GM13976 (cell line): ENCODE data around the gene KCTD13.

Source experiments
- DNase-seq: peaks from one replicate; pipeline ENCODE4 v3.0.0; 2012; ENCODE audit warnings: low spot score
- in situ Hi-C: fragments of 300-500 bp; cut with MboI; formaldehyde crosslinking; loops from one replicate; pipeline ENCODE4 v1.12.0; 2022; ENCODE audit warnings: low sequenced_read_pairs, mixed read lengths, inconsistent platforms; ENCODE audit not compliant: unreplicated experiment
- TF ChIP-seq, protein P1 (sequence below): IDR thresholded peaks from 2 replicates; pipeline ENCODE4 v1.5.1; 2012; ENCODE audit warnings: borderline replicate concordance, mild to moderate bottlenecking; ENCODE audit not compliant: insufficient read depth; ENCODE audit errors: extremely low read depth, missing control alignments, control extremely low read depth

Gene KCTD13

DNA sequence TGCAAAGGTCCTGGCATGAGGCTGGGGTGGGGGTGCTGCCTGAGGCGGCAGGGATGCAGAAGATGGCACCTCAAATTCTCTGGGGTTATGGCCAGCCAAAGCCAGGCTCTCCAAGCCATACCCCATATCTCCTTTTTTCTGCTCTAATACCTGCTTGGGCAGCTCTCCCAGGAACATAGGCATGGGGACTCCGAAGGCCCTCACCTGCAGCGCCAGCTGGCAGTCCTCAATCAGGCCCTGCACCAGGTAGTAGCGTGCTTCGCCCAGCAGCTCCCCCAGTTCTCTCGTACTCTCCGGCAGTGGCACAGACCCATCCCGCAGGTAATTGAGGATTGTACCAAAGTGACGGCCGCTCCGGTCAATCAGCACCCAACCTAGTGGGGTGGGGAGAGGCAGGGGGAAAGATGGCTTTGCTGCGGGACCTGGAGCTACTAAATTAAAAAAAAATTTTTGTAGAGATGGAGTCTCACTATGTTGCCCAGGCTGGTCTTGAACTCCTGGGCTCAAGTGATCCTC, 3.0 kb downstream of the KCTD13 start:
- no peak for DNase-seq
- in situ Hi-C loops = no loop called here

DNA sequence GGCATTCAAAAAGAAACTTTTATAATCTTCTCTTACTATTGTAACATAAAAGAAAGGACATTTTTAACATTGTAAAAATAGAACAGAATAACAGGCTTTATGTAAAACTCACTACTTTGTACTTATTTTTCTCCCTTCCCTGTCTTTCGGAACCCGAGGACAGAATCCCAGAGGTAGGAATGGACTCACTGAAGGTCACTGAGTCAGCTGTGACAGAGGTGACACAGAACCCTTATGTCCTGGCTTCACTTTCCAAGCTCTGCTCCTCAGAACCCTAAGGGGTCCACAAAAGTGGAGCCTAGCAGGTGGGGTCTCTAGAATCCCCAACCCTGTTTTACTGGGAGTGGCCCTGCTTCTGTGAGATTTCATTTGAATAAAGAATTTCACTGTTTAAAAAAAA, 3.7 kb downstream of the KCTD13 start:
- TF ChIP-seq, protein P1, sequence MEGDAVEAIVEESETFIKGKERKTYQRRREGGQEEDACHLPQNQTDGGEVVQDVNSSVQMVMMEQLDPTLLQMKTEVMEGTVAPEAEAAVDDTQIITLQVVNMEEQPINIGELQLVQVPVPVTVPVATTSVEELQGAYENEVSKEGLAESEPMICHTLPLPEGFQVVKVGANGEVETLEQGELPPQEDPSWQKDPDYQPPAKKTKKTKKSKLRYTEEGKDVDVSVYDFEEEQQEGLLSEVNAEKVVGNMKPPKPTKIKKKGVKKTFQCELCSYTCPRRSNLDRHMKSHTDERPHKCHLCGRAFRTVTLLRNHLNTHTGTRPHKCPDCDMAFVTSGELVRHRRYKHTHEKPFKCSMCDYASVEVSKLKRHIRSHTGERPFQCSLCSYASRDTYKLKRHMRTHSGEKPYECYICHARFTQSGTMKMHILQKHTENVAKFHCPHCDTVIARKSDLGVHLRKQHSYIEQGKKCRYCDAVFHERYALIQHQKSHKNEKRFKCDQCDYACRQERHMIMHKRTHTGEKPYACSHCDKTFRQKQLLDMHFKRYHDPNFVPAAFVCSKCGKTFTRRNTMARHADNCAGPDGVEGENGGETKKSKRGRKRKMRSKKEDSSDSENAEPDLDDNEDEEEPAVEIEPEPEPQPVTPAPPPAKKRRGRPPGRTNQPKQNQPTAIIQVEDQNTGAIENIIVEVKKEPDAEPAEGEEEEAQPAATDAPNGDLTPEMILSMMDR = no peak
- DNase-seq = no peak
- in situ Hi-C loops = no loop called here

More for the DNA sequence above, 3.0 kb downstream of the KCTD13 start:
- TF ChIP-seq, protein P1 = no peak

DNA sequence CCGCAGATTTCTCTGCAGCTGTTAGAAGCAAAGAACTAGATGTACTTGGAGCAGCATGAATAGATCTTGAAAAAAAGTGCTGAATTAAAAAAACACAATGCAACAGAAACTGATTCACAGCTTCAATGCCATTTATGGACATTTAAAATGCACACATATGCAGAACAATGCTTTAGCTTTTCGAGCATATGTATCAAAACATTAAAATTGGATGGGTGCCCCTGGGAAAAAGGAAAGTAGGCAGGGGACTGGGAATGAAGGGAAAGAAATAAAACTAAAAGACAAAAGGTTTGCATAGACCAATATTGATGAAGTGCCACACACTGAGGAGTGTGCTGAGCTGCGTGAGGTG, 5.0 kb downstream of the KCTD13 start:
- TF ChIP-seq, protein P1 = no peak
- no peak for DNase-seq
- in situ Hi-C loops = no loop called here

DNA sequence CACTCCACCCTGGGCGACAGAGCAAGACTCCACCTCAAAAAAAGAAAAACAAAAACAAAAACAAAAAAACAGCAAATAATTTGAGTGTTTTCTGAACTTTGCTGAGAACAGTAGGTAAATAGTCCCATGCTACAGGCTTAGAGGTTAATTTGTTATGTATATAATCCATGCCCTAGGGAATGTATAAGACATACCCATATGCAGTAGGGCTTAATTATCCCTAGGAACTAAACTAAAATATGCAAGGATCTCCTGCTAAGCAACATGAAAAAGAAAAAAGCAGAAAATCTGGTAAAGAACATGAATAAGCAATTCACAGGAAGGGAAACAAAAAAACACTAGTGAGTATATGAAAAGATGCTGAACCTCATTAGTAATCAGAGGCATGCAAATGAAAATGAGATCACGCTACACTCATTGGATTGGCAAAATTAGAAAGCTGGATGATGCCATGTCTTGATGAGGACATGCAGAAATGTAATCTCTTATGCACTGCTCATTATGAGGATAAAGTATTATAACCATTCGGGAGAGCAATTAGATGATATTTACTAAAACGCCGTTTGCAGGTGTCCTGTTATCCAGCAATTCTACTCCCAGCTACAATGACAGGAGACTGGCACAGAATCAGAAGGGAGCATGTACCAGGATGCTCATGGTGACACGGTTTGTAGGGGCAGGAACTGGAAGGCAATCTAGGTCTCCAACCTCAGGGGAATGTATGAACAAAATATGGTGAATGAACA, 5.6 kb downstream of the KCTD13 start:
- in situ Hi-C loops = no loop called here
- TF ChIP-seq, protein P1 = no peak
- no peak for DNase-seq

DNA sequence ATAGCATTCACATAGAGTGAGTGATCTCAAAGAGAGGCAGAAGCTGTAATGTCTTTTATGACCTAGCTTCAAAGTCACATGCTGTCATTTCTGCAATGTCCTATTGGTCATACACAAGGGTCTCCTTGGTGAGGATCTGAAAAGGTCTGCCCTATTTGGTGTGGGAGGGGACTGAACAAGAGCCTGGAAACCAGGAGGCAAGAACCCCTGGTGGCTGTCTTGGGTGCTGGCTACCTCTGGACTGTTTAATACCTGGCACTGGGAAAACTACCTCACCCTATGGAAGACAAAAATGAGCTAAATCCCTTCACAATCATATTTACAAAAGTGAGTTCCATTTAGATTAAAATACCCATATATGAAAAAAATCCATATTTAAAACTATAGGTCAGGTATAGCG, 9.0 kb downstream of the KCTD13 start:
- TF ChIP-seq, protein P1 = no peak
- DNase-seq = no peak
- in situ Hi-C loops = loop anchor here (10.0 kb wide), 1 partner anchor 58 kb away; the partner anchor contains the start of gene TAOK2

DNA sequence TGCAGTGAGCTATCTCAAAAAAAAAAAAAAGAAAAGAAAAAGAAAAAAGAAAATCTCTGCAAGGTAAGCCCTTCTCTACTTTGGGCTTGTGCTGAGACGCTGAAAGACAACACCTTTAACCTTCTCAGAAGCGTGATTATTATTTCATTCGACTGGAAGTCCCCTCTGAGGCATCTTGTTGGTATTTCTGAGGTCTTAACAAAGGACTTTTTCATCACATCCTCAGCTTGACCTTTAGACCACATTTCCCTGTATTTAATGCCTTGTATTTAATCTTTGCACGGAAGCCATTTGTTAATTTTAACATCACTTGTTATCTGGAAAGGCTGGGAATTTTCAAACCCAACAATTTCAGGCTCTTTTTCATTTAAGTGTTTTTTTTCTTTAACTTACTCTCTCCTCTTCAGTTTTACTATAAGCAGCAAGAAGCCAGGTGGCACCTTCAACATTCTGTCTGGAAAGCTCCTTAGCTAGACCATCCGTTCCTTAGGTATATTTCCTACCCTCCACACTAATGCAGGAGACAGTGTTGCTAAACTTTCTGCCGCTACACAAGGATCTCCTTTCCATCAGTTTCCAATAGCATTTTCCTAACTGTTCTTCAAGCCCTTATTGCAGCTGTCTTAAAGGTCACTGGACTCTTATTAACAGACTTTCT, 10.3 kb downstream of the KCTD13 start:
- in situ Hi-C loops = loop anchor here (10.0 kb wide), 1 partner anchor 59 kb away; the partner anchor contains the start of gene TAOK2
- DNase-seq = no peak
- TF ChIP-seq, protein P1 = no peak
